UCSD-AML1 (cell line): ENCODE results near the gene ARFGAP3.

Experiments
- DNase-seq: peaks from one replicate; lab custom pipeline; 2025; ENCODE audit not compliant: unreplicated experiment; lab: John Stamatoyannopoulos, UW

ARFGAP3 gene

DNA sequence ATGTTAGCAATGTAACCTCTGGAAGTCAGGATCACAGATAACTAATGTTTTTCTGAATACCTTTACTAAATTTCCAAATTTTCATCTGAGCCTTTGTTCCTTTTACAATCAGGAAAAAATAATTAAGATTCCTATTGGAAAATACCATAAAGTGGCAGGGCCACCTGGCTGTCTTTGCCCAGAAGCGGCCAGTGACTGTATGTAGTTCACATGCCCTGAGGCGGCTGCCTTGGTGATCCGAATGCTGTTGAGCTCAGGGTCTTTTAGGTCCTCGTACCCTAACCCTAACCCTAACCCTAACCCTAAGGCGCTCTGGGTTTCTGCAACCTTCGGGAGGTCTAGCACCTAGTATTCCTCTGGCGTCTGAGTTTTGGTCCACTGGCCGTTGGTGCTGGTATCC, 8.5 kb upstream of the ARFGAP3 start:
- no peak for DNase-seq

DNA sequence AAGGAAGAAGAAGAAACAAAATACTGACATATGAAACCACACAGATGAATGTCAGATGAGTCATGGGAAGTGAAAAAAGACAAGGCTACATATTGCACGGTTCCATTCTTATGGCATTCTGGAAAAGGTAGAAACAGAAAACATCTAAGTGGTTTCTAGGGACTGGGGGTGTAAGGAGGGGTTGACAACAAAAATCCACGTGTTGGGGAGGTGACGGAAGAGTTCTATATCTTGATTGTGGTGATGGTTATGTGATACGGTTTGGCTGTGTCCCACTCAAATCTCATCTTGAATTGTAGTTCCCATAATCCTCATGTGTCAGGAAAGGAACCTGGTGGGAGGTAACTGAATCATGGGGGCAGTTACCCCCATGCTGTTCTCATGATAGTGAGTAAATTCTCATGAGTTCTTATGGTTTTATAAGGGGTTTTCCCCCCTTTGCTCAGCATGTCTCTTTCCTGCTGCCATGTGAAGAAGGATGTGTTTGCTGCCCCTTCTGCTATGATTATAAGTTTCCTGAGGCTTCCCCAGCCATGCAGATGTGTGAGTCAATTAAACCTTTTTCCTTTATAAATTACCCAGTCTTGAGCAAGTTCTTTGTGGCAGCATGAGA, 6.4 kb upstream of the ARFGAP3 start:
- no peak for DNase-seq

DNA sequence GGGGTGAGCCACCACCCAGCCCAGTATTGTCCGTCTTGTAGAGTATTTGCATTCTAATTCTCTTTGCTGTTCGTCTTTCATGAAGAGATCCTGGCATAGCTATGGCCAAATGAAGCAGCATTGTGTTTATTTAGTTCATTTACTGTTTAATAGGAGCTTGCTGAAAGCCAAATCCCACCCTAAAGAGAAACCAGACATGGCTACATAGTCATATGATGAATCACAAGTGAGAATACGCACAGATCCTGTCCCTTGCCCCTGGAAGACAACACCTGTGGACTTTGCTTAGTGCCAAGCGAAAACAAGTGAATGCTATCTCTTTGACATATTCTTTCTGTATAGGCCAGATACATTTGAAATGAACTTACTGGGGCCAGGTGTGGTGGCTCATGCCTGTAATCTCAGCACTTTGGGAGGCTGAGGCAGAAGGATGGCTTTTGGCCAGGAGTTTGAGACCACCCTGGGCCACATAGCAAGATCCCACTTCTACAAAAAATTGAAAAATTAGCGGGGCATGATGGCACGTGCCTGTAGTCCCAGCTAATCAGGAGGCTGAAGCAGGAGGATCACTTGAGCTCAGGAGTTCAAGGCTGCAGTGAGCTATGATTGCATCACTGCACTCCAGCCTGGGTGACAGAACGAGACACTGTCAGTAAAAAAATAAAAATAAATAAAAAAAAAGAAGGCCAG, 5.1 kb upstream of the ARFGAP3 start:
- DNase-seq = no peak

DNA sequence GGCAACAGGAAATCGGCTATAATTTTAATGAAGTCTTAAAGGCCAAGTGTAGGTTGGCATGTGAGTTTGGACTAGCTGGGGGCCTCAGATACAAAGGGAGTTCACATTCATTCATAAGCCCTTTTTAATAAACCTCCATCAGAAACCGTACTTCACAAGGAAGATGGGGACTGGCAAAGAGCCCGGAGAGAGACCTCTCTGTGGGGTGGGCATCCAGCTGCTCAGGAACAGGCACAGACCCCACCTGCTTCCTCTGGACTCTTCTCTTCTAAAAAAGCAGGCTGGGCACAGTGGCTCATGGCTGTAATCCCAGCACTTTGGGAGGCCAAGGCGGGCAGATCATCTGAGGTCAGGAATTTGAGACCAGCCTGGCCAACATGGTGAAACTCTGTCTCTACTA, 3.9 kb upstream of the ARFGAP3 start:
- no peak for DNase-seq

DNA sequence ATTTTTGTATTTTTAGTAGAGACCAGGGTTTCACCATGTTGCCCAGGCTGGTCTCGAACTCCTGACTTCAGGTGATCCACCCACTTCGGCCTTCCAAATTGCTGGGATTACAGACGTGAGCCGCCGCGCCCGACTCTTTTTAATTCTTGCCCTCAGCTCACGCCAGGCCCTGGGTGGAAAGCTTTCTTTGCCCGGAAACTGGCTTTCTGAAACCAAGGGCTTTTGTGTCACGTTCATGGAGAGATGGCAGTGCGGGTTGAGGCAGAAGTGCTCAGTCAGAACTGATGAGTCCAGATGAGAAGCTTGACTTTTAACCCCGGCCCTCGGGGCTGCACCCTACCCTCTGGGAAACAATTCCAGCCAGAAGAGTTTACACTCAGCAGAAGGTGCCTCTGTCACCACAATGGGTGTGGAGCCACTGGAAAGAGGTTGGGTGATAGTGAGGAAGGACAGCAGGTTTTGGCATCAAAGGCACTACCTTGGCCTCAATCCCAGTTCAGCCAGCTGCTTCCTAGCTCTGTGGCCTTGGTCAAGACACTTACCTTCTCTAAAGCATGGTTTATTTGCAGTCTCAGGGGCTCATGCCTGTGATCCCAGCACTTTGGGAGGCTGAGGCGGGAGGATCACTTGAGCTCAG, 890 bp upstream of the ARFGAP3 start:
- no peak for DNase-seq

DNA sequence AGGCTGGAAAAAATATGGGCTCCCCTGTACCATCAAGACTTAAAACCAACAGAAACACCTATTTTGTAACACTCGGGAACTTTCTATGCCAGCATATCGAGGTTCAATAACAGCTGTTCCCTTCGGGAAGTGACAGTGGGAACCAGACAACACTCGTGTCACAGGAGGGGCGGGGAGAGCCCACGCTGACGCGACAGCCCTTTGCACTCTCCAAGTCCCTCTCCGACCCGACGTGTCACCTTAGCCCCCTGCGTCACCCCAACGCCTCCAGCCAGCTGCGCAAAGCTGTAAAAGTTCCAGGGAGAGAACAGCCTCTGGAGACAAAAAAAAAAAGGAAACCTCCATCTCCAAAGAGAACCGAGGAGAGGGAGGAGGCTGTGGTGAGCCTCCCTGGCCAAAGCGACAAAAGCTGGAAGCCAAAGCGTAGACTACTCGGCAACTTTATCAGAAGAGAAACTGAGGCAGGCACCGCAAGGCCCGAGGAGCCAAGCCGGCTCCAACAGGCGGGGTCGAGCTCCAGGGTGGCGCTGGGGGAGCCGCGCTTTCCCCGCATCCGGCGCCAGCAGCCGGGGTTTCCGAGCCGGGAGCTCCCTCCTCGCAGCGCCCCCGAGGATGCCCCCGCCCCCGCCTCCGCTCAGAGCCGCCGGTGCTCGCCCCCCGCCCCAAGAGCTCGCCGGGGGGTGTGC, 751 bp downstream of the ARFGAP3 start:
- DNase-seq = peak; percentile 57

DNA sequence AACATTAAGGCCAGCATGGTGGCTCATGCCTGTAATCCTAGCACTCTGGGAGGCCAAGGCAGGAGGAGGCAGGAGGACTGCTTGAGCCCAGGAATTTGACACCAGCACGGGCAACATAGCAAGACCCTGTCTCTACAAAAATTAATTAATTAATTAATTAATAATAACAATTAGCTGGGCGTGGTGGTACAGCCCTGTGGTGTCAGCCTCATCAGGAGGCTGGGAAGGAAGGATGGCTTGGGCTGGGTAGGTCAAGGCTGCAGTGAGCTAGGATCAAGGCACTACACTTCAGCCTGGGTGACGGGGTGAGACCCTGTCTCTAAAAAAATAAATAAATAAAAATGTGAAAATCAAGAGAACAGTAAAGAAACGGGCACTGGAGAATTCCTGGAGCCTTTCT, 1.4 kb downstream of the ARFGAP3 start:
- DNase-seq = no peak

DNA sequence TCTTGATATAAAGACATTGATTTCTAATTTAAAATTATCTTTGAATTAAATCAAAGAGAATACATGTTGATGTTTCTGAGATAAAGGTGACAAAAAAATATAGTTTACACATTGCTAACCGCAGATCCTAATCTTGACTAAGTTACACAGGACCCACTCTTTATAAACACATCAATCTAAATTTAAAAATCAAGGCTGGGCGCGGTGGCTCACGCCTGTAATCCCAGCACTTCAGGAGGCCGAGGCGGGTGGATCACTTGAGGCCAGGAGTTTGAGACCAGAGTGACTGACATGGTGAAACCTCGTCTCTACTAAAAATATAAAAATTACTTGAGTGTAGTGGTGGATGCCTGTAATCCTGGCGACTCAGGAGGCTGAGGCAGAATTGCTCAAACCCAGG, 1.9 kb downstream of the ARFGAP3 start:
- DNase-seq = no peak

DNA sequence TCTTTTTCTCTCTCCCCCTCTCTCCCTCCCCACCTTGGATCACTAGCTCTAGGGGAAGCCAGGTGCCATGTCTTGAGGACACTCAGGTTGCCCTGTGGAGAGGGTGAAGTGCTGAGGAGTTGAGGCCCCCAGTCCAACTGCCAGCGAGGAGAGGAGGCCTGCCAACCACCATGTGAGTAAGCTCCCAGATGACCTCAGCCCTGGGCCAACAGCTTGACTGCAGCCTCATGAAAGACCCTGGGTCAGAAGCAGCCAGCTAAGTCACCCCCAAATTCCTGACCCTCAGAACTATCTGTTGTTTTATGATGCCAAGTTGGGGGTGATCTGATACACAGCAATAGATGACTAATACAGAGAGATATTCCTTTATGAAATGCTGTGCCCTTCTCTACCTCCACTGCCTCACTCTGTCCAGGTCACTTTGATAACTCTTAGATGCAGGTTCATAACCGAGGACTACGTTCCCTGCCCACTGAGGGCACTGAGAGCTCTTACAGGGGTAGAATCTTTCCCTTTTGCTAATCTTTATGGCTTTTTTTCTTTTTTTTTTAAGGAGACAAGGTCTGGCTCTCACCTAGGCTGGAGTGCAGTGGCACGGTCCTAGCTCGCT, 8.0 kb downstream of the ARFGAP3 start:
- no peak for DNase-seq

DNA sequence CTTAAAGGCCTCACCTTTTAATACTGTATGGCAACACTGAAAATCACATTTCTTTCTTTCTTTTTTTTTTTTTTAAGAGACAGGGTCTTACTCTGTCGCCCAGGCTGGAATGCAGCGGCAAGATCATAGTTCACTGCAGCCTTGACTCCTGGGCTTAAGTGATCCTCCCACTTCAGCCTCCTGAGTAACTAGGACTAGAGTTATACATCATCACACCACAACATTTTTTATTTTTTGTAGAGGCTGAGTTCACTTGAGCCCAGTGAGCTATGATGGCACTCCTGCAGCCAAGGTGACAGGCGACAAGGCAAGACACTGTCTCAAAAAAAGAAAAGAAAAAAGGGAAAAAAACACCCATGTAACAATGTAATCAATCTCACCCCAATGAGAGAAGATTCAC, 10.0 kb downstream of the ARFGAP3 start:
- no peak for DNase-seq

DNA sequence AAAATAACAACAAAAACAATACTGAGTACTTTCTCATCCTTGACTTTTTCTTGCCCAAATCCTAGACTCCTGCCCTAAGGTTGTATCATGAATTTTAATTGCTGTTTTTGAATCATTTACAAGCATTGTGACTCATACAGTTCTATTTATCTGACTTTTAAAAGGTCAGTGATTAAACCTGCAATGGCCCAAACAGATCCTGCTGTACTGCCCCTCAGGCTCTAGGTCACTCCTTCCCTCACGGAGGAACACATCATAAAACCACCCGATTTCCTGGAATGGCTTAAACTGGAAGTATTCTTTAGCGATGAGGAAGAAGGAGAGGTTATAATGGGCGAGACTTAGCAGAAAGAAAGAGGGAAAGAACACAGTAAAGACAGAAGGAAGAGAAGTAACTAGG, 12.3 kb downstream of the ARFGAP3 start:
- no peak for DNase-seq

DNA sequence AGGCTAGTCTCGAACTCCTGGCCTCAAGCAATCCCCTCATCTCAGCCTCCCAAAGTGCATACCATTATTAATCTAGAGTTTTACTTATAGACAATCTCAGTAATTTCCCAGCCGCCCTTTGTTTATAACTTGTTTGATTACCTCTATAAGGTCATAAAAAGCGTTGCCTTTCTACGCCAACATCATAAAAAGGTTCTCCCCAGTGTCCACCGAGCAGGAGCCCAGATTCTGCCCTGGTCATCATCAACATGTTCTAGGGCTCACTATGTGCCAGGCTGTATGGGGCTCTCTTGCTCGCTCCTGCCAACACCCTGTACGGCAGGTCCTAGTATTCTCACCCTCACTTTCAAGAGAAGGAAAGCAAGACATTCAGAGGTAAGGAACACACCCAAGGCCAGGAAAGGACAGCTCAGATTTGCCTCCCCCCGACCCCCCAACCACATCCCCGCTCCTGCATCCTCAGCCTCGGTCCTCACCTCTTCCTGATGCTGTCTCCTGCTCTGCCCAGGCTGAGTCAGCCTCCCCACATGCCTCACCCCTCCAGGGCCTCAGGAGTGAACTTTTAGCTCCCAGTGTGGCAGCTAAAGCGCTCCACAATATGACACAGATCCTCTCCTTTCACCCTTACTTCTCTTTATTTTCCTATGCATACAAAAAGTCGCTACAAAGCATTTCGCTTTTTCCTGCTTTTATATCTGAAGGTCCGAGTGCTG, 14.3 kb downstream of the ARFGAP3 start:
- no peak for DNase-seq

DNA sequence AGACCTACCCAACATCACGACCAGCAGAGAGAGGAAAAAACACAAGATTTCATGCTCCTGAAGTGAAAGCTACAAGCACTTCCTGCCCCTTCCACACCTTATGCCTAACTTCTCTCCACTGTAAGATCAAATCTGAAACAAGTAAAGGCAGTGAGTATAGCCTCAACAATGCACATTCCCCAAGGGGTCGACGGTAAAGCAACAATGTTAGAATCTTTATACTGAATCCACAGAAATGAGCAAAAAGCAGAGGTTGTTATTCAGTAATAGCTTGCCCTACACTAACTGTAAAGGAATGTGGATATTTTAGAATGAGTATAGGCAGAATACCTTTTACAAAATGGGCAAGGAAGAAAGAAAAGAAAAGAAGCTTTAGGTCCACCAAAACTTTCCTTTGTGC, 15.6 kb downstream of the ARFGAP3 start:
- DNase-seq = no peak

DNA sequence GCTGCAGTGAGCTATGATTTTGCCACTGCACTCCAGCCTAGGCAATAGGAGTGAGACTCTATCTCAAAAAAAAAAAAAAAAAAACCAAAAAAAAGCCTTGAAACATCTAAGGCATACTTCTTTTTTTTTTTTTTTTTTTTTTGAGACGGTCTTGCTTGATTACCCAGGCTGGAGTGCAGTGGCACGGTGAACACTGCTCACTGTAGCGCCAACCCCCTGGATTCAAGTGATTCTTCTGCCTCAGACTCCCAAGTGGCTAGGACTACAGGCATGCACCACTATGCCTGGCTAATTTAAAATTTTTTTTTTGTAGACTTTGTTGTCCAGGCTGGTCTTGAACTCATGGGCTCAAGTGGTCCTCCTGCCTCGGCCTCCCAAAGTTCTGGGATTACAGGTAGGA, 19.5 kb downstream of the ARFGAP3 start:
- DNase-seq = no peak

DNA sequence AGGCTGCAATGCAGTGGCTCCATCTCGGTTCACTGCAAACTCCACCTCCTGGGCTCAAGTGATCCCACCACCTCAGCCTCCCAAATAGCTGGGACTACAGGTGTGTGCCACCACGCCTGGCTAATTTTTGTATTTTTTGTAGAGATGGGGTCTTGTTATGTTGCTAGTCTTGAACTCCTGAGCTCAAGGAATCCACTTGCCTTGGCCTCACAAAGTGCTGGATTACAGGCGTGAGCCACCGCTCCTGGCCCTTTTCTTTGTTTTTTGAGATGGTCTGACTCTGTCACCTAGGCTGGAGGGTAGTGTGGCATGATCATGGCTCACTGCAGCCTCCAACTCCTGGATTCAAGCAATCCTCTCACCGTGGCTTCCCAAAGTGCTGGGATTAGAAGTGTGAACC, 21.0 kb downstream of the ARFGAP3 start:
- DNase-seq = no peak

DNA sequence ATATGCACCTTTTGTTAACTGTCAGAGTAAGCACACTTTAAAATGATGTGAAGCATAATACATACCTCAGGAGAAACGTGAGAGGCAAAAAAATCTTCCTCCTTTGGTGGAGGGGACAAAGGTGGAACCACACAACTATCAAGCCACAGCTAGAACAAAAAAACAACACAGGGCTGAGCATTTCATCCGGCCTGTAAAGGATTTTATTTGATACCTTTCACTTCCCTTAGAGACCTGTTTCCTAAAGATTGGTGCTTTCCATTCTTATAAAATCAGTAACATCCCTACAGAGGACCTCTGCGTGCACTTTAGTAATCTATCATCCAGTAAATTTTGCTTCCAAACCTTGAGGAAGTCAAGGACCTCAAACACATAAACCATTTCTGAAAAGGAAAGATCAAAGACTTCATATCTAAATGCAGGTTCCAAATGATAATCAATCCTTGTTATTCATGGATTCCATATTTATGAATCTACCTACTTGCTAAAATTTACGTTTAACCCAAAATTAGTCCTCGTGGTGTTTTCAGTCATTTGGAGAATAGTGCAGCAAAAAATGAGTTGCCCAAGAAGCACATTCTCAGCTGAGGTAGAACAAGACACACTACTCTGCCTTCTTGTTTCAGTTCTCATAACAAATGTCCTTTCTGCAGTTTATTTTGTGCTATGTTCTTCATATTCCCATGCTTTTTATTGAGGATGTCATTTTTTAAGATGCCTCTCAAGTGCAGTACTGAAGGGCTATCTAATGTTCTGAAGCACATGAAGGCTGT, 22.7 kb downstream of the ARFGAP3 start:
- no peak for DNase-seq

DNA sequence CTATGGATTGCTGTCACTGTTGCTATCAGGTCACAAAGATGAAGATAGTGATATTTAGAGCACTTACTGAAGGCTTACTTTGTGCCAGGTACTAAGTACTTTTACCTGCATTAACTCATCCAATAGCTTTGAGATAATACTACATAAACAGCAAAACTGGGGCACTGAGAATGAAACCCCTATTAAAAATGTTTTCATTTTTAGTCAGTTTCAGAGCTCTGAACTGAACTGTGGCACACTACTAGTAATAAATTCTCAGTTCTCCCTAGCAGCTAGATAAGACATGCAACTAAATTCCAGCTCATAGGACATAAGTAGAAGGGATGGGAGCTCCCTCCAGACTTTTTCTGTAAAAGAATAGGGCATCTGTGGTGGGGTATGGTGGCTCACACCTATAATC, 24.0 kb downstream of the ARFGAP3 start:
- no peak for DNase-seq

DNA sequence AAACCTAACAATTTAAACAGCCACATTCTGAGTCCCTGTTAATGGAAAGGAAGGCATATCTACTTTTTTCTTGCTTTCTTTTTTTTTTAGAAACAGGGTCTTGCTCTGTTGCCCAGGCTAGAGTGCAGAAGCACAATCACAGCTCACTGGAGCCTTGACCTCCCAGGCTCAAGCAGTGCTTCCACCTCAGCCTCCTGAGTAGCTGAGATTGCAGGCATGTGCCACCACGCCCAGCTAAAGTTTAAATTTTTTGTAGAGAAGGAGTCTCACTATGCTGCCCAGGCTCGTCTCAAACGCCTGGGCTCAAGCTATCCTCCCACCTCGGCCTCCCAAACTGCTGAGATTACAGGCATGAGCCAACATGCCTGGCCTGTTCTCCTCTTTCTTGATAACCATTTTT, 25.4 kb downstream of the ARFGAP3 start:
- no peak for DNase-seq

DNA sequence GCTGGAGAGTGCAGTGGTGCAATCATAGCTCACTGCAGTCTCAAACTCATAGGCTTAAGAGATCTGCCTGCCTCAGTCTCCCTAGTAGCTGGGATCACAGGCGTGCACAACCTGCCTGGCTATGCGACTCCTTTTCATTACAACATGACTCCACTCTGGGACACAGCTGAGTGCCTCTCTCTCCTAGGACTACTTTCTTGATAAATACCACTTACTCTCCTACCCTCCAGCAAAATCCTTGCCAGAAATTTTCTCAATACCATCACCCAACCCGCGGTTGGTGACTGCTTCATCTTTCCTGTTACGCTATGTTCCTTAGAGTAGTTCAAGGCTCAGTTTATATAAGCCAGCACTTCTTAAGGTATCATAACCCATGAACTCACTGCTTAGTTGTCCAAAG, 26.9 kb downstream of the ARFGAP3 start:
- DNase-seq = no peak

DNA sequence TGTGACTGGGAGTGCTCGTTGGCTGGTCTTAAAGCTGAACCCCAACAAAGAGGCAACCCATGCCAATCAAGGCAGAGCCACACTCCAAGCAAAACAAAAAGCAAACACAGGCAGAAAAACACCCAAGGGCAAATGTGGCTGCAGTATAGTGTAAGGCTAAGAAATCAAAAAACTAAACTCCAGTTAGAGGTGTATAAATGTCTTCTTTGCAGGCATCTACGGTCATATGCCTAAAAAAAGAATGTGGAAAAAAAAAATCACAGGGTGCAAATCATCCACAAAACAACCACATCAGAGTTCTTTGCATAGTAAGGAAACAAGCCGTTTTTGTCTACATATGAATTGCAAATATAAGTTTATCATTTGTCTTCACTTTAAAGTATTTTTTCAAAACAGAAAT, 27.8 kb downstream of the ARFGAP3 start:
- DNase-seq = no peak
